Fibroblast of gingiva (primary cell): ENCODE data around the gene SCP2.

Experiments used
- DNase-seq: peaks from one replicate; pipeline ENCODE4 v3.0.0-alpha.2; 2011; ENCODE audit warnings: low read depth

The SCP2 gene

DNA sequence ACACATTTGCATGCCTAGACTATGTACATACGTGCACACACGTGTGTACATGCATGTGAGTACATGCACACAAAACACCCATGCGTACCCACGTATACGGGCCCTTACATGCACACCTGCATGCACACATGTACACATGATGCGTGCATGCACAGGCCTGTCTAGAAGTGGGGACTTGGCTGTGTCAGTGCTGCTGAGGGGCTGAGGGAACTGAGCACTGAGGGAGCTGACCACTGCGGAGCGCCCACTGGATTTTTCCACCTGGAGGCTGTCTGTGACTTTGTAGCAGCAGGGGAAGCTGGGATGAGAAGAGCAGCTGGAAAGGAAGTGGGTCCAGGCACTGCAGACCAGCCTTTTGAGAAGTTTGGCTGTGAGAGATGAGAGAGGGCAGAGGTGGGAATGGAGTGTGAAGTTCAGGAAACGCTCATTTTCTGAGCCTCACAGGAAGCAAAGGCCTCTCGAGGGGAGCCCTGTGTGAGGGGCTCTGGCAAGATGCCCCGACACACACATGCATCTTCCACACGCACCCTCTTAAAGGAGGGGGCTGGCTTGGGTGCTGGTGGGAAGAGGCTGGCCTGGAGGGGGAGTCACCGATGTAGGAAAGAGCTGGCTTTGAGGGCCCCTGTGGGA, 155.9 kb downstream of the SCP2 start:
- DNase-seq, result no peak

DNA sequence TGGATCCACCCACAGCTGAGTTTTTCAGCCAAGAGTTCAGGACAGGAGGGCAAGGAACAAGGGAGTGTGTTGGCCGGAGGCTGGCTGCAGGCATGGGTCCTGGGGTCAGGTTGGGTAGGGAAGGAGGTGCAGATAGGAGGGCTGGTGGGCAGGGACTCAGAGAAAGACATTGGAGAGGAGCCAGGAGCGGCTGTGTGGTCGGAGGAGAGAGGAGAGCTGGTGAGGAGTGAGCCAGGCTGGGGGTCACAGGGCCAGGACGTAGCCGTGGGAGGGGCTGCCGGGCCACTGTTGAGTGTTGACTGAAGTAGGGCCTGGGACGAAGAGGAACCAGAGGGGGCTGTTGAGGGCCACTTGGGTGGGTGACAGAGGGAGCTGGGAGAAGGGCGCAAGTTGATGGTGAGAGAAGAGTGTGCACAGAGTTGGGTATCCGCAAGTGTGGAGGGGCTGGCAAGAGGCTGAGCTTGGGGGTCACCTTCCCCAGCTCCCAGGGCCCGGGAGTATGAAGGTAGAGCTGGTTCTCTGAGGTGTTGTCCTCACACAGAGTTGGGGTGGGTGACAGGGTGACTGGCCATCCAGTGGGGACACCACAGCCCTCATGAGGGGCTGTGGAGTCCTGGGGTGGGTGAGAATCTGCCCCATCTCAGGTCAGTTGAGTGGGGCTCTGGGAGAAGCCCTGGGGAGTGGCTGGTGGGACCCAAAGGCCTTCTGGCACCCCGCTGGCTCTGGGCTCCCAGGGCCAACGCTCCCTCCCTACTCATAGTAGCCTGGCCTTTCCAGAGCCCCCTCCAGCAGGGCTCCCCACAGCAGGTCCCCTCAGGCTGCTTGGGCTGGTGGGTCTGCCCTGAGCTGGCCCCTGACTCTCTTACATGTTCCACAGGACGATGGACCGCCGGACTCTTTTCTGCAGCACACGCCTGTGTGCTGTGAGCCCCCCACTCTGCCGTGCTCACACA, 156.8 kb downstream of the SCP2 start:
- DNase-seq, result no peak

DNA sequence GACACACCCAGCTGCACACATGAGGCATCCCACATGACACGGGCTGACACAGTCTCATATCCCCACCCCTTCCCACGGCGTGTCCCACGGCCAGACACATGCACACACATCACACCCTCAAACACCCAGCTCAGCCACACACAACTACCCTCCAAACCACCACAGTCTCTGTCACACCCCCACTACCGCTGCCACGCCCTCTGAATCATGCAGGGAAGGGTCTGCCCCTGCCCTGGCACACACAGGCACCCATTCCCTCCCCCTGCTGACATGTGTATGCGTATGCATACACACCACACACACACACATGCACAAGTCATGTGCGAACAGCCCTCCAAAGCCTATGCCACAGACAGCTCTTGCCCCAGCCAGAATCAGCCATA, 157.5 kb downstream of the SCP2 start:
- no peak for DNase-seq

DNA sequence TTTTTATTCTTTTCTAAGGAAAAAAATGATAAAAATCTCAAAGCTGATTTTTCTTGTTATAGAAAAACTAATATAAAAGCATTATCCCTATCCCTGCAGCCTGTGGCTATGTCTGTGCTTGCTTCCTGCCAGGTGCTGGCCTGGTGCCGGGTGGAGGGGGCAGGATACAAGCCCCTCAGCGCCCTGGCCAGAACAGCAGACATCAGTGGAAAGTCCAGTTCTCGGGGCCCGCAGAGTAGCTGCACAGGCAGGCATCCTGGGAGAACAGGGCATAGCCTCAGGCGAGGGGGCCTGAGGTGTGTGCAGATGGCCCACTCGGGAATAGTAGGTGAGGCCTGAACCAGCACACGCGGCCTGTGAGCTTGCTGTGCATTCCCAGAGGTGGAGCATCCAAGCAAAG, 158.3 kb downstream of the SCP2 start:
- no peak for DNase-seq

DNA sequence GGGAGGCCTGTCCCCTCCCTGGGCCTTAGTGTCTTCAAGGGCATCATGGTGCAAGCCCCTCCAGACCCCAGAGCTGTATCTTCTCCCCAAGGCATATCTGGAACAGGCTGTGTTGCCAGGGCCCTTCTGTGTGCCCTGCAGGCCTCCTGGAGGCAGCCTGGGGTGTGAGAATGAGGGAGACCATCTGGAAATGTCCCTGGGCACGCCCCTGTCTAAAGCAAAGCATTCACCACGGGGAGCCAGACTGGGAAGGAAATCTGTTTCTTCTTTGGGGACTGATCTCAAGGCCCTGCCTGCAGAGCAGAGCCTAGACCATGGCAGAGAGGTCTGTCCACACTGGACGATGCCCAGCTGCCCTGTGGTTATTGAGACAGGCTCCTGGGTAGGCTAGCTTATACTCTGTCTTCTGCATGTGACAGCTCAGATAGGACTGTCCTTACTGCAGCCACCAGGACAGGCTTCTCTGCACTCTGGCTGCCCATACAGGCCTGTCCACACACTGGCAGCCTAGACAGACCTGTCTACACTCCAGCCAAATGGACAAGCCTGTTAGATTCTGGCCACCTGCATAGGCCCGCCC, 159.5 kb downstream of the SCP2 start:
- no peak for DNase-seq

DNA sequence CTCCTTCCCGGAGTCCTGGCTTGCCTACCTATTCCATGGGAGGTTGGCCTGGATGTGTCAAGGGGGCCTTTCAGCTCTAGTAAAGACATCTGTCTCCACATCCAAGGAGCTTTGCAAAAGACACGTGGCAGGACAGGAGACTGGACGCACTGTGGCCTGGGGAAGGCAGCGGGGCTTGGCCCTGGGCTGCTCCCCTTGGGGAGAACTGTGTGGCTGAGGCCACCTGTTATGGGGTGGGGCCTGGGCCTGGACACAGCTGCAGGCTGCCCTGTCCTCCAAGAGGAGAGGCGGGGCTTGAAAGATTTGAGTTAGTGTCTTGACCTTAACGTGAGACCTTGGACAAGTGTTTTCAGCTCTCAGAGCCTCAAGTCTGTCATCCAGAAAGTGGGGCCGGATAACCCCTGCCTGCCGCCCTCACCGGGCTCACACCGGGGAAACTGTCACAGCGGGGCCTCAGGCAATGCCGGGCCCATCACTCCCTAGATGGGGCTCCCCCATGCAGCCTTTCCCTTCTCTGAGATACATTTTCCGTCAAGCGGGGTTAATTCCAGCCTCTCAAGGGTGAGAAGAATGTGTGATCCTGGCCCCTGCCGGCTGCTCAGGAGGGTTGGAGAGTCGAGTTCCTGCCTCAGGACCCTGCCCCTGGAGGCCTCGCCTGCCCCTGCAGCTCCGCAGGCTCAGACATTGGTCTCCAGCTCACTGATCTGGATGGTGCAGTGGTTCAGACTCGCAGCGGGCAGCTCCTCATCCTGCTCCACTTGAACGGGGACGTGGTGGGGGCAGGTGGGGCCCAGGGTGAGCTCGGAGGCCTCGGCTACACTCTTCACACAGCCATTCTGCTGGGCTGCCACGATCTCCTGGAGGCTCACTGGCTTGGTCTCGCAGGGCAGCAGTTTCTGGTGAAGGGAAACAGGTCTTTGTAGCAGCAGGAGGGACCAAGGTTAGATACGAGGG, 160.5 kb downstream of the SCP2 start:
- no peak for DNase-seq

DNA sequence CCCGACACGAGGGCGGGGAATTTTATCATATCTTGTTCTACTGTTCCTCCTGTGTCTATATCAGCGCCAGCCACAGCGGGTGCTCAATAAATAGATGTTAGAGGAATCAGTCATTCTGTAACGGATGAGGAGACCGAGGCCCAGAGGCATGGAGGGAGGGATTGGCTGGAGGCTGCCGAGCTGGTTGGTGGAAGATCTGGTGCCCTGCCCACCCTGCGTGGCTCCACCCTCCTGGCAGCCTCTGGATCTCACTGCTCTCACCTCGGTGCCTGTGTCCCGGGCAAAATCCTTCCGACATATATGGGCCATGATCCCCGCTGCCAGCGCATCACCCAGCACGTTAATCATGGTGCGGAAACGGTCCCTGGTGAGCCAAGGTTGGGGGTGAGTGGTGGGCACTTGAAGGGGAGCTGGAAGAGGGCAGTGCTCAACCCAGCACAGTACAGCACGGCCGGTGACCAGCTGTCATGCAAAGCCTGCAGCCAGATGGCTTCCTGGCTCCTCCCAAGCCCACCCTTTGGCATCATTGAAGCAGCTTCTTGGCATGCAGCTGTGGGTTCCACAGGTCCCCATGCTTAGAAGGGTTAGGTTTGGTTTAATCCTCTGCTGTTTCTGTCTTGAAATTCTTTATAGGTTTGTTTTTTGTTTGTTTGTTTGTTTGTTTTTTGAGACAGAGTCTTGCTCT, 161.7 kb downstream of the SCP2 start:
- DNase-seq, result no peak

DNA sequence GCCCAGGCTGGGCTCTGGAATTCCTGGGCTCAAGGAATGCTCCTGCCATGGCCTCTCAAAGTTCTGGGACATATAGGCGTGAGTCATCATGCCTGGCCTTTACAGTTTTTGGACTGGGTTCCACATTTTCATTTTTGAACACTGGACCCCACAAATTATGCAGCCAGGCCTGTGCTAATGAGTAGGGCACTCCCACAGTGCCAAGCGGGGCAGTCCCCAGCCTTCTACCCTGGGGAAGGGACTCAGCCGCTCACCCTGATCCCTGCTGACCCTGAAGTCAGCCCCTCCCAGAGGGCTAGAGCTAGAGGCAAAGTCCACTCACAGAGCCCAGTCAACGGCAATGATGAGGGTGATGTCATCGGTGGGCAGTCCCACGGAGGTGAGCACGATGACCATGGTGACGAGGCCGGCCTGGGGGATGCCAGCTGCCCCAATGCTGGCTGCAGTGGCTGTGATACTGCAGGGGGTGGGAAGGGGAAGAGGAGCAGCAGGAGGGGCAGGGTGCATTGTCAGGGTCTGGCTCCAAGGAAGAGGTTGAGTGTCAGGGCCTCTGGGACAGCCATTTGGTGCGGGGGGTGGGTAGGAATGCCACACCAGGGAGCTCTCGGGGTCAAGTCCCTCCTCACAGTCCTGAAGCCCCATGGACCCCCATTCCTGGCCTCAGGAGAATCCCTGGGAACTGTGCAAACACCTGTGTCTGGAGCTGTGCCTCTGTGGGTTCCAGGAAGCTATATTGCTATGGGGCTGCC, 162.6 kb downstream of the SCP2 start:
- no peak for DNase-seq

DNA sequence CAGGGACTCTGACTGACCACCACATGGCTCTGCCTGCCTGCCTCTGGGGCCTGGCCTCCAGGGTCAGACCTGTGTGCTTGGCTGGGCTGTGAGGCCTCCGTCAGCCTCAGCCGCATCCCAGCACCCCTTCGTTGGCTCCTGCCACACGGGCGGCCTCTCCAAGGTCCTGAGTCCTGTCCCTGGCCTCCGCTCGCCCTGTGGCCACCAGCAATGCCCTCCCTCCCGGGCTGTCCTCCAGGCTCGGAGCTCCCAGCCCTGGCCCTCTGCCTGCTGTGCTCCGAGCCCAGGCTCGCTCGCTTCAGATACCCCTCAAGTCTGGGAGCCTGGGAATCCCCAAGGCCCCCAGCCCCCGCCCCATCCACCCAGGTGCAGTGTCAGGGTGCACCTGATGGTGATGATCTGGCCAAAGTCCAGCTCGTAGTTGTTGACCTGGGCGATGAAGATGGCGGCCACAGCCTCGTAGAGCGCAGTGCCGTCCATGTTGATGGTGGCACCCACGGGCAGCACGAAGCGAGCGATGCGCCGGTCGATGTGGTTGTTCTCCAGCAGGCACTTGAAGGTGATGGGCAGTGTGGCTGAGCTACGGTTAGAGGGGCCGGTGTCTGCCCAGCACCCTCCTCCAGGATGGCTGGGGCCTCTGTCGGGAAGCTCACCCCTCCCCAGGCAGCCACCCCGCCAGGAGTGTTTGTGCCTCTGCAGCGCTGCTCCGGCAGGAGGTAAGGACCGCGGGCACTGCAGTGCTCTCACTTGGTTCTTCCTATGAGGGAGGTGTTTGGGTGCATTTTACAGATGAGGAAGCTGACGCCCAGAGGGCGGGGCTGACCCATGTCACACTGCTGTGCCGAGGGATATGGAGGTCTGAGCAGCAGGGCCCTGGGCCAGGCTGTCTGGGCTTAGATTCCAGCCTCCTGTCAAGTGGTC, 163.4 kb downstream of the SCP2 start:
- no peak for DNase-seq

DNA sequence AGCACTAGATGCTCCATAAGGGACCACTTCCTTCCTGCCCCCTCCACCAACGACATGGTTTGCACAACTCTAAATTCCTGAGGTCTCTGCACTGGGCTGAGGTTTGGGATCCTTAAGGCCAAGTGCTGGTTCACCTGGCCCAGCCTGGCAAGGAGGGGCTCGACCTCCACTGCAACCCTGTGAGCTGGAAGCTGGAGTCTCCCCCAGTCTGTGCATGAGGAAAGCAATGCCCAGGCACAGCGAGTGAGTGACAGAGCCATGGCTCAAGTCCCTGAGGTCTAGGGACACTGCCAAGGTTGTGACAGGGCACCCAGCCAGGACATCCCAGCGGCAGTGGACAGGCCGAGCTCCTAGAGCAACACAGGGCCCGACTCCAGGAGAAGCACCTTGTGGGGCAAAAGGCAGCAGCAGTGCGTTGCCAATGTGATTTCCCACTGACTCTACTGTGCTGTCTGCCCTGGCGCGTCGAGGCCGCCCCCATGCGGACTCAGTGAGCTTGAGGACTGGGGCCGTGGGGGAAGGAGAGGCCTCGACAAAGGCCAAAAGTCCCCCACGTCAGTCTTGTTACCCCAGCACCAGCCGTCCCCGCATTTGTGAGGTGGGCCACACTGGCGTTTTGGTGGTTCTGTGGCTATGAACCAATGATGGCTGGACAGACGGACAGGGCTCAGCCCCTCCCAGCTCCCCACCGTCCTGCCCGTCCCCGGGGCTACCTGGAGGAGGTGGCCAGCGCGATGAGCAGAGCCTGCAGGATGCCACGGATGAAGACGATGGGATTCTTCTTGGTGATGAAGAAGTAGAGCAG, 165.0 kb downstream of the SCP2 start:
- no peak for DNase-seq

DNA sequence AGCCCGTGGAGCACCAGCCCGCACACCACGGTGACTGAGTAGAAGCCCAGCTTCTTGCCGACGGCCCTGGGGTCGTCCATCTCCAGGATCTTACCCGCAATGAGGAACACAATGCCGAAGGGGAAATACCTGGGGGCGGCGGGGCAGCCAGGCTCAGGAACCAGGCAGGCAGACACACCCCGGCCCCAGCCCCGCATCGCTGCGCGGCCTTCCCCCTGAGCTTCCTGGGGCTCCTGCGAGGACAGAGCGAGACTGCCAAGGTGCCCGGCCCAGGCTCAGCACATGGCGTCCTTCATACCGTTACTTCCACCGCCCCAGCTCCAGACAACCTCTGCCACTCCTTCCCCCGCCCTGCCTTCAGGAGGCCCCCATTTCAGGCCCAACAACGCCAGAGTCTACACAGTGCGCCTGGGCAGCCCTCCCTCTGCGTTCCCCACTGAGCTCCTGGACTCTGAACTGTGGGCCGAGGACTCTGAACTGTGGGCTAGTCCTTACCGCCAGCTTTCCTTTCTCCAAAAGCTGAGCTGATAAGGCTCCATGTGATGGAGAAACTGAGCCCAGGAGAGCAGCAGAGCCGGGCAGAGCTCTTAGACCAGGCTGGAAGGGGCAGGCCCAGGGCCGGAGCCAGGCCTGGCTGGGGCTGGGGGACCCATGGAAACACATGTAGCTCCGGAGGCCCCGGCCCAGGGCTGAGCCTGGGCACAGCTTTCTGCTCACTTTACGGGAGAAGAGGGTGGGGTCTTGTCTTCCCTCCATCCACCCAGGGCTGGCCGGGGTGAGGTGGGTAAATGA, 165.8 kb downstream of the SCP2 start:
- no peak for DNase-seq

DNA sequence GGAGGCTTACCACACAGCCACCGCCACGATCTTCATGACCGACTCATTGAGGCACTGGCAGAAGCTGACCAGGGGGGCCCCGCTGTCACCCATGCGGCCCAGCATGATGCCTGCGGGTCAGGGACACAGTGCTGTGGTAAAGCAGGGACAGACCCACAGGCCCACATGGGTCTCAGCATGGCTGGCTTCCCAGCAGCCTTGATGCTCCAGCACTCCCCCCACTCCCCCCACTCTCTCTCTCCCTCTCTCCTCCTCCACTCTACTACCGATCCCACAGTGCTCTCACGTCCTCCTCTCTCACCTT, 166.3 kb downstream of the SCP2 start:
- no peak for DNase-seq

DNA sequence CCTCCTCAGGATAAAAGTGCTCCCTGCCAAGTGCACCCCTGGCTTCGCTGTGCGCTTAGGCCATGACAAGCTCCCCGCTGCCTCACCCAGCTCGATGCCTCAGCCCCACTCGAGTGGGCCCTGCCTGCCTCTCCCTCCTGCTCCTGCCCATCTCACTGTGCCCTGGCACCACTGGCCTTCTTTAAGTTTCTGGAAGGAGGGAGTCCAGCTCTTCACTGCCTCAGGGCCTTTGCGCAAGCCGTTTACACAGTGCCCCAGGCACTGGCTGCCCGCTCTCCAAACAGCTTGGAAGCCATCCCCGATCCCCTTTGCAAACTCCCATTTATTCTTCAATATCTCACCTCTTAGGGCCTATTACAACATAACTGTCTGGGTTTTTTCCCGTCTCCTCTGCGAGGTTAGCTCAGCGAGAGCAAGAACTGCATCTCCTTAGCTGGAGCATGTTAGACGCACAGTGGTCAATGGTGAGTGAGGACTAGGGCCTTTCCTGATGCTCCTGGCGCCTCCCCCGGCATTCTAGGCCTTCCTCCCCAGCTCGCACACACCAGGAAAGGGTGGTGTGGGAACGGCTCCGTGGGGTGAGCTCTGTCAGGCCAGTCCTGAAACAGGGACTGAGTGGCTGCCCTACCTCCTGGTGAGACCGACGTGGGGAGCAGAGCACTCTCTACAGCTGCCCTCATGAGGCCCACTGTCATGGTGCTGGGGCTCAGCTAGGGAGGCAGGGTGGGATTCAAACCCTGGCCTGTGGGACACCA, 166.9 kb downstream of the SCP2 start:
- DNase-seq, result no peak

DNA sequence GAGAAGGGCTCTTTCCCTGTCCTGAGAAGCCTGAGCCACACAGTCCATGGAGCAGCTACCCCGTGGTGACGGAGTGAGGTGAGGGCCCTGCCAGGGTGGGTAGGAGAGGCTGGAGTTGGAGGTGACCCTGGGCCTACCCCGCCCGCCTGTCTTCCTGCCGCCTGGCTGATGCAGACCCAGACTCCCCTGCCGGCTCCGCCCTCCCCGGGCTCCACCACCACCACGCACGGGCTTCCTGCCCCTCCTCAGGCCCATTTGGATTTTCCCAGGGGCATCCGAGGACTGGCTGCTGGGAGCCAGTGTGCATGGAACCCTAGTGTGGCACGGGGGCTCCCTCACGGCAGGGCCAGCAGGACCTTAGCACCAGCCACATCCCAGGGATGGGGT, 167.4 kb downstream of the SCP2 start:
- no peak for DNase-seq
